ENCODE data around the gene BHLHE23.

DNA sequence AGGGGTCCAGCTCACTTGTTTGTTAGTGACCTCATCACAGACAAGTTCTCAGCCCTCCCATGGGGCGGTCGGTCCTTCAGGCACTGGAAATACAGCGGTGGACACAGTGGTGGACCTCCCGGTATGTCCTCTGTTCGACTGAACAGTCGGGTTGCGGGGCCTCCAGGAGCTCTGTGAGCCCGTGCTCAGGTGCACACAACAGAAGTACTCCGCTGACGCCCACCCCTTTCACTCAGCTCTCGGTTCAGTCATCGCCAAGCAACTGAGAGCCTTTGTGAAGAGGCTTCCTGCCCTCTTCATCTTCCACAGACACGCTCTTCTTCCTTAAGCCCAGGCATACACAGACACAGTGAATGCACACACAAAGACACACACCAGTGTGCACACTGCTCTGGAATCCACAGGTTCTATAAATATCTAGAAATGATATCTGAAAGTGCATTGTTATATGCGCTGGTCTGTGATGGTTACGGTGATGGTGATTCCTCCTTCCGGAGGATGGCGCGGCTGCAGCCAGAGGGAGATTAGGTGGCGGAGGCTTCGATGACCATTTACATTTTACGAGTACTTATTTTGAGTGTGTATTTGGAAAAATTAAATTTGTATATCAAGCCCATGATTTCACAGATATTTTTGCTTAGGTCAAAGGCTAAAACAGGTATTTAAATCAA, 46.8 kb upstream of the BHLHE23 start:
- no peak for TF ChIP-seq CTCF (IDR thresholded peaks at IDR 0.05 in 4 of 5, conservative IDR thresholded peaks at IDR 0.05 in 1 of 5)
- no peak for TF ChIP-seq POLR2A (IDR thresholded peaks at IDR 0.05)

Data from gastrocnemius medialis (tissue), 4 donors.